Upper lobe of right lung (tissue), 1 donor: ENCODE measurements around the gene KLHL35. TPM values are rescaled to one million over a fixed set of nuclear protein-coding genes. Genes with fewer than 3 reads are reported as not detected.
"Not testable (repeated sequence)": the region's sequence is repeated elsewhere in the genome, so short reads cannot be mapped to it uniquely, and the experiment has no call there.

ENCODE experiments used
- ATAC-seq: fragments of 200-7000 bp; cut with Tn5 transposase; one replicate; pipeline ENCODE4 v1.9.1; 2020; ENCODE audit warnings: mild to moderate bottlenecking, moderate library complexity
- DNase-seq: peaks from one replicate; pipeline ENCODE4 v3.0.0-alpha.2; 2020
- H3K27ac ChIP-seq: fragments of 200-600 bp; one replicate; pipeline ENCODE4 v1.8.0; 2022
- H3K27me3 ChIP-seq: fragments of 200-600 bp; one replicate; pipeline ENCODE4 v1.8.0; 2022; ENCODE audit warnings: mild to moderate bottlenecking
- H3K36me3 ChIP-seq: fragments of 200-600 bp; one replicate; pipeline ENCODE4 v1.8.0; 2022
- H3K4me1 ChIP-seq: fragments of 200-600 bp; one replicate; pipeline ENCODE4 v1.8.0; 2022
- H3K4me3 ChIP-seq: fragments of 200-600 bp; one replicate; pipeline ENCODE4 v1.8.0; 2022; ENCODE audit warnings: mild to moderate bottlenecking
- H3K9me3 ChIP-seq: fragments of 200-600 bp; one replicate; pipeline ENCODE4 v1.8.0; 2022
- intact Hi-C: fragments of 100-400 bp; cut with DNase I; formaldehyde crosslinking; loops from one replicate; pipeline ENCODE4 v1.11.0; 2022
- total RNA-seq: library from RNA; stranded (reverse); fragmentation: NEBNext Ultra II Directional; extraction: Animal tissue kit (Norgen Biotek cat#: 25700); gene quantifications from one replicate; pipeline ENCODE4 v1.2.1, GENCODE V29; 2021
- TF ChIP-seq, protein P1 (sequence below): fragments of 200-600 bp; IDR thresholded peaks from one replicate; pipeline ENCODE4 v1.8.0; 2022; ENCODE audit warnings: antibody characterized with exemption
- donor health status: DM: no; HTN: yes; CAD: no; lungs with severe emphysema.

The KLHL35 gene
- total RNA-seq, 1 donor from 2014 or later = 3.4 TPM

DNA sequence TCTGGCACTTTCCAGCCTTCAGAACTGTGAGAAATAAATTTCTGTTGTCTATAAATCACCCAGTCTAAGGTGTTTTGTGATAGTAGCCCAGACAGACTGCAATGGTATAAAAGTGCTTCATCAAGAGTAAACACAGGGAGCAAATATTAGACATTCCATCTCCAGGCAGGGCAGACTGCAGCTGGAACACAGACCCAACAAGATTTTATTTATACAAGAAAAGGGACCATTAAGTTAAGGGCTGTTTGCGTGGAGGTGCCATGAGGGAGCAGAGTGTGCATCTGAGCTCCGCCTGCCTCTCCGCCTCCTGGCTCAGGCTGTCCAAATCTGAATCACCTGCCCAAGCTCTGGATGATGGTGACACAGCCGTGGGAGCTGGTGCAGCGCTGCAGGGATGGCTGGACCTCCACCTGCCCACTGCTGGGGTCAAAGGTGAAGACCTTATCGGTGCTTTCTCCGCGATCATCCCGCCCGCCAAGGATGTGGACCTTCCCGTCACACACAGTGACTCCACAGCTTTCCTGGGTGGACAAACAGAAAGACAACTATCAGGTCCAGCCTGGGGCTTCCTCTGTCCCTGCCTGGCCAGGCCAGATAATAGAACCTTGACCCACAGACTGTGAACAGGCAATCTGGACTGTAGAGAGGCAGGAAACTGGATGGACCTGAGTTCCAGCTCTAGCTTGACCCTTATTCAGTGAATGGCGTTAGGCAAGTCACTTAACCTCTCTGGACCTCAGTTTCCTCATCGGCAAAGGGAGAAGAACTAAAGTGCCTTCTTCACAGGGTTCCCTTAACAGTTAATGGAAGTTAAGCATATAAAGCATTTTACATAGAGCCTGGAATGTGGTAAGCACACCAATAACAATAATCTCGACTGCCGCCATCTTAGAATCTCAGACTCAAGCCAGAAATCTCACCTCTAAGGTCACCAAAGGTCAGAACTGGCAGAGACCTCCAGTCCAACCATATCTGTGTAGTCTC, 10.5 kb downstream of the KLHL35 start:
- no peak overlapping the region for H3K4me3 ChIP-seq
- peaks cover 4% of the 10 kb centered on the region for H3K36me3 ChIP-seq
- ATAC-seq (peak; percentile 87), DNase-seq (peak; percentile 77)
- H3K4me1 ChIP-seq = peaks cover 25% of the 10 kb centered on the region
- H3K27me3 ChIP-seq = no peaks in the 10 kb centered on the region
- intact Hi-C loops = no loop called here
- H3K9me3 ChIP-seq = no peaks in the 10 kb centered on the region
- H3K27ac ChIP-seq = peak overlapping the region; percentile 75
- TF ChIP-seq, protein P1, sequence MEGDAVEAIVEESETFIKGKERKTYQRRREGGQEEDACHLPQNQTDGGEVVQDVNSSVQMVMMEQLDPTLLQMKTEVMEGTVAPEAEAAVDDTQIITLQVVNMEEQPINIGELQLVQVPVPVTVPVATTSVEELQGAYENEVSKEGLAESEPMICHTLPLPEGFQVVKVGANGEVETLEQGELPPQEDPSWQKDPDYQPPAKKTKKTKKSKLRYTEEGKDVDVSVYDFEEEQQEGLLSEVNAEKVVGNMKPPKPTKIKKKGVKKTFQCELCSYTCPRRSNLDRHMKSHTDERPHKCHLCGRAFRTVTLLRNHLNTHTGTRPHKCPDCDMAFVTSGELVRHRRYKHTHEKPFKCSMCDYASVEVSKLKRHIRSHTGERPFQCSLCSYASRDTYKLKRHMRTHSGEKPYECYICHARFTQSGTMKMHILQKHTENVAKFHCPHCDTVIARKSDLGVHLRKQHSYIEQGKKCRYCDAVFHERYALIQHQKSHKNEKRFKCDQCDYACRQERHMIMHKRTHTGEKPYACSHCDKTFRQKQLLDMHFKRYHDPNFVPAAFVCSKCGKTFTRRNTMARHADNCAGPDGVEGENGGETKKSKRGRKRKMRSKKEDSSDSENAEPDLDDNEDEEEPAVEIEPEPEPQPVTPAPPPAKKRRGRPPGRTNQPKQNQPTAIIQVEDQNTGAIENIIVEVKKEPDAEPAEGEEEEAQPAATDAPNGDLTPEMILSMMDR = no peak

DNA sequence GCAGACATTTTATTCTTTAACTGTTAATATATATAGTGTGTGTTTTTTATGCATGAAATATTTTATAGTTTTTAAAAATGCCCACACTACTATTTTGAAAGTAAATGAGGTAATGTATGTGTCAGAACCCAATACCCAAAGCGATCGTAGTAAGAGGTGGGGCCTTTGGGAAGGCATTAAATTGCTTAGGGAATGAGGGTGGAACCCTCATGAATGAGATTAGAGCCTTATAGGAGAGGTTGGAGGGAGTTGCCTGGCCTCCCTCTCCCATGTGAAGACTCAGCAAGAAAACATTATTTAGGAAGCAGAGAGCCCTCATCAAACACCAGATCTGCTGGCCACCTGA, 11.1 kb downstream of the KLHL35 start:
- peak overlapping the region; percentile 75 for H3K27ac ChIP-seq
- peaks cover 24% of the 10 kb centered on the region for H3K4me1 ChIP-seq
- ATAC-seq (peak; percentile 37), DNase-seq (no peak)
- peaks cover 4% of the 10 kb centered on the region for H3K36me3 ChIP-seq
- intact Hi-C loops = no loop called here
- H3K9me3 ChIP-seq = no peaks in the 10 kb centered on the region
- no peak overlapping the region for H3K4me3 ChIP-seq
- TF ChIP-seq, protein P1 = no peak
- H3K27me3 ChIP-seq = no peaks in the 10 kb centered on the region

DNA sequence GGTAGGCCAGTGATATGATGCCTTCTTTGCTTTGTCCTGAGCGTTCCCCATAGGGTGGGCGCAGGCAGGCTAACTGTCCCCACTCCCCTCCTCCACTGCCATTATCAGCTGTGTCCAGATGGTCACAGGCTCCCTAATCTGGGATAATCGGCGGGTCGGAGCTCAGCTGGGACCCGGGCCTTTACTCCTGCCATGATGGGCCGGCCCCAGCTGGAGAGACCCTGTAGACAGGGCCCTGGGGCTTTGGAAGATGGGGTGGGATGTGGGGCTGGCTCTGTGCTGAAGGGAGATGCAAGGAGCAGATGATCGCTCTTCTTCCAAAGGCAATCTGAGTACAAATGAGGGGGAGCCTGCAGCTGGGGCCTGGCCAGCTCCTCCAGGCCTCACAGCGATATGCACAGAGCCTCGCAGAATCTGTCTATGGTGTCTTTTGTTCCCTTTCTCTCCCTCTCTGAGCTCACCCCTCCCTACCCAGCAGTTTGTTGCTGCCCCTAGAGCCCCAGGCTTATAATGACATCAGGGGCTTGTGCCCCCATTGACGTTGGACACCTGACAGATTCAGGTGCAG, 11.9 kb downstream of the KLHL35 start:
- DNase-seq (no peak), ATAC-seq (no peak)
- intact Hi-C loops = no loop called here
- Histone ChIP-seq H3K4me3 (no peak overlapping the region), H3K27ac (peak overlapping the region; percentile 75), H3K9me3 (no peaks in the 10 kb centered on the region), H3K36me3 (peaks cover 4% of the 10 kb centered on the region), H3K27me3 (no peaks in the 10 kb centered on the region), H3K4me1 (peaks cover 24% of the 10 kb centered on the region)
- TF ChIP-seq, protein P1 = no peak

DNA sequence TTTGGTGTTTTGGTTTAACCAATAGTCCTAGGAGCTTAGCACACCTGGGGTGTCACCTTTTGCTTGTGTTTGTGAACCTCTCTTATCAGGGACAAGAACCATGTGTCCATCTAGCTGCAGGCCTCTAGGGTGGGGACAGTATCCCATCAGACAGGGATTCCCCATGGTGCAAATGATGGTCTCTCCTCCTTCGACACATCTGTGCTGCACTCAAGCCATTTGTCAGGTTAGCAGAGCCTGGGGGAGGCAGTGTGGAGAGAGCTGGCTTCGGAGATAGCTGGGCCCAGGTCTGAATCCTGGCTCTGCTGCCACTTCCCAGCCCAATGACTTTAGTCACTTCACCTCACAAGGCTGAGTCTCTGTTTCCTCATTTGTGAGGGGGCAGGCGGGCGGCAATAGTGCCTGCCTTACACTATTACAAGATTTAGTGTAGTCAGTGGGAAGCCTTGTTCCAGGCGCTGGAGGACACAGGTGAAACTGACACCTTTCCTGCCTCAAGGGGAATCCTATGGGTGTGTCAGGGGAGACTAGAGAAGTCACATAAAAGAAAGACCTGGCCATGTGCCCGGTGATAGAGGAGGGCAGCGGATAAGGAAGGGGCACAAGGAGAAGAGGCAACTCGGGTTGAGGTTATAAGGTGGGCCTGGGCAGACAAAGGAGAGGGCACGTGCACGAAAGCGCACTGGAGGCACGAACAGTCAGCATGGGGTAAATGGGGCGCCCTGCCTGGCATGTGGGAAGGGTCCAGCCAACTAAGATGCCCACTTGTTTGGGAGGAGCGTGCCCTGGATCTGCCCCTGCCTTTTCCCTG, 12.6 kb downstream of the KLHL35 start:
- Histone ChIP-seq H3K4me3 (no peak overlapping the region), H3K9me3 (no peaks in the 10 kb centered on the region), H3K36me3 (peaks cover 4% of the 10 kb centered on the region), H3K27me3 (no peaks in the 10 kb centered on the region), H3K27ac (peak overlapping the region; percentile 75), H3K4me1 (peaks cover 24% of the 10 kb centered on the region)
- intact Hi-C loops = no loop called here
- TF ChIP-seq, protein P1 = no peak
- DNase-seq (no peak), ATAC-seq (no peak)

DNA sequence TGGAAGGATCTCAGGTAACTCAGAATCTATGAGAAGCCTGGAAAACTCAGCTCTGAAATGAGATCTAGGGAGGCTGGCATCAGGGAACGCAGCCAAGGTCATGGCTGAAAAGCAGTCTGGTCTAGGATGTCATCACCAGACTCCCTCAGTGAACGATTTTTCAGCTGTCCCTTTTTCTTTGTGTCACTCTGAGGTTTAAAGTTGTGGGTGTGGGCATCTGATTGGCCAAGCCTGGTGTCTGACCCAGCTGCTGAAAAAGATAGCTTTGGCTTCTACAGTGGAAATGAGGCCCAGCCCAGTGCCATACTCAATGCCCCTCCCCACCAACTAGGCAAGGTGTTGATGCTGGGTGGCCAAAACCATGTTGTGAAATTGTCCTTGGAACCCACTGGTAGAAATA, 19.1 kb downstream of the KLHL35 start:
- Histone ChIP-seq H3K36me3 (peaks cover 28% of the 10 kb centered on the region), H3K9me3 (no peaks in the 10 kb centered on the region), H3K4me3 (no peak overlapping the region), H3K27ac (no peak overlapping the region), H3K27me3 (no peaks in the 10 kb centered on the region), H3K4me1 (peaks cover 8% of the 10 kb centered on the region)
- no peak for DNase-seq
- TF ChIP-seq, protein P1 = no peak
- ATAC-seq = no peak
- intact Hi-C loops = no loop called here

DNA sequence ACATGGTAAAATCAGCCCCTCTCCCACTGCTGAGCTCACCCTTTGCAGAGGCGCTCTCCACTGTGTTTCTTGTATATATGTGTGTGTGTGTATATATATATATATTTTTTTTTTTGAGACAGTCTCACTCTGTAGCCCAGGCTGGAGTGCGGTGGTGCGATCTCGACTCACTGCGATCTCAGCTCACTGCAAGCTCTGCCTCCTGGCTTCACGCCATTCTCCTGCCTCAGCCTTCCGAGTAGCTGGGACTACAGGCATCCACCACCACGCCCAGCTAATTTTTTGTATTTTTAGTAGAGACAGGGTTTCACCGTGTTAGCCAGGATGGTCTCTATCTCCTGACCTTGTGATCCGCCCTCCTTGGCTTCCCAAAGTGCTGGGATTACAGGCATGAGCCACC, 19.9 kb downstream of the KLHL35 start:
- not testable (repeated sequence) for ATAC-seq, H3K27ac ChIP-seq

DNA sequence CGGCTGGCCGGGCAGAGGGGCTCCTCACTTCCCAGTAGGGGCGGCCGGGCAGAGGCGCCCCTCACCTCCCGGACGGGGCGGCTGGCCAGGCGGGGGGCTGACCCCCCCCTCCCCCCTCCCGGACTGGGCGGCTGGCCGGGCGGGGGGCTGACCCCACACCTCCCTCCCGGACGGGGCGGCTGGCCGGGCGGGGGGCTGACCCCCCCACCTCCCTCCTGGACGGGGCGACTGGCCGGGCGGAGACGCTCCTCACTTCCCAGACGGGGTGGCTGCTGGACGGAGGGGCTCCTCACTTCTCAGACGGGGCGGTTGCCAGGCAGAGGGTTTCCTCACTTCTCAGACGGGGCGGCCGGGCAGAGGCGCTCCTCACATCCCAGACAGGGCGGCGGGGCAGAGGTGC, 23.0 kb downstream of the KLHL35 start:
- ATAC-seq, intact Hi-C loops: not testable (repeated sequence)
- H3K36me3 ChIP-seq = peaks cover 51% of the 10 kb centered on the region

More for the DNA sequence above, 19.9 kb downstream of the KLHL35 start:
- H3K4me1 ChIP-seq, H3K4me3 ChIP-seq, H3K27me3 ChIP-seq, intact Hi-C loops, H3K9me3 ChIP-seq: not testable (repeated sequence)
- peak; percentile 19 for DNase-seq
- H3K36me3 ChIP-seq = peaks cover 28% of the 10 kb centered on the region

More for the DNA sequence above, 23.0 kb downstream of the KLHL35 start:
- H3K27ac ChIP-seq, H3K9me3 ChIP-seq, H3K27me3 ChIP-seq, H3K4me1 ChIP-seq, H3K4me3 ChIP-seq: not testable (repeated sequence)
- DNase-seq = peak; percentile 19
